Fibroblast of villous mesenchyme (primary cell): Measurements from ENCODE around the gene SERINC4. TPM values are rescaled to one million over a fixed set of nuclear protein-coding genes. Genes with fewer than 3 reads are reported as not detected.
"Not testable (repeated sequence)": the region's sequence is repeated elsewhere in the genome, so short reads cannot be mapped to it uniquely, and the experiment has no call there.

ENCODE experiments used
- DNase-seq: peaks from one replicate; pipeline ENCODE4 v3.0.0-alpha.2; 2010; ENCODE audit warnings: low read depth
- H3K4me3 ChIP-seq: 2 replicates; pipeline ENCODE4 v1.5.1; 2011; ENCODE audit warnings: low read depth, mild to moderate bottlenecking, low read length
- CTCF ChIP-seq: IDR thresholded peaks from 2 replicates; pipeline ENCODE4 v1.5.1; 2012; ENCODE audit warnings: low read depth, mild to moderate bottlenecking, low read length; ENCODE audit not compliant: insufficient read depth
- total RNA-seq: library from RNA; depleted of rRNA; stranded (reverse); fragments of >200 nt; gene quantifications from 2 replicates; pipeline ENCODE4 v1.2.3, GENCODE V29; 2012

Gene SERINC4
- total RNA-seq, result under 0.01 TPM in 1 of 2 replicates, not detected in the other

GRCh38 chr15:43799945-43800285 lies at the start of gene SERINC4:
Gene SERINC4, minus strand, starts transcription at chr15:43800220. Its CDS starts 234 bp downstream, at chr15:43799986.
- TF ChIP-seq CTCF, result no peak
- H3K4me3 ChIP-seq, result peak within 1 kb of the TSS; percentile 97

GRCh38 chr15:43845421-43845820 lies 45.4 kb upstream of the SERINC4 start:
- no peak for TF ChIP-seq CTCF
- no peak overlapping the region for H3K4me3 ChIP-seq
- no peak for DNase-seq

More at GRCh38 chr15:43799945-43800285, at the start of gene SERINC4:
- DNase-seq, result no peak

- H3K4me3 ChIP-seq, DNase-seq: not testable (repeated sequence)
Measured at GRCh38 chr15:43832485-43832884, 32.5 kb upstream of the SERINC4 start.

GRCh38 chr15:43831519-43832052 lies 31.6 kb upstream of the SERINC4 start:
- not testable (repeated sequence) for DNase-seq, H3K4me3 ChIP-seq

- DNase-seq, H3K4me3 ChIP-seq: not testable (repeated sequence)
Measured at GRCh38 chr15:43830691-43831275, 30.8 kb upstream of the SERINC4 start.

GRCh38 chr15:43829951-43830540 lies 30.0 kb upstream of the SERINC4 start:
- DNase-seq, H3K4me3 ChIP-seq: not testable (repeated sequence)

GRCh38 chr15:43828061-43828657 lies 28.1 kb upstream of the SERINC4 start:
- H3K4me3 ChIP-seq, result peak overlapping the region; percentile 73
- no peak for TF ChIP-seq CTCF
- DNase-seq, result peak; percentile 21

GRCh38 chr15:43826508-43827341 lies 26.7 kb upstream of the SERINC4 start, which contains the start of gene WDR76:
Gene WDR76, plus strand, starts transcription at chr15:43827002. Its CDS starts 31 bp downstream, at chr15:43827033.
- TF ChIP-seq CTCF, result no peak
- H3K4me3 ChIP-seq, result peak within 1 kb of the TSS; percentile 73
- DNase-seq, result peak; percentile 88
